ENCODE data around the gene OR5H15.
"Not testable (repeated sequence)": the region's sequence is repeated elsewhere in the genome, so short reads cannot be mapped to it uniquely, and the experiment has no call there.

Gene OR5H15
- total RNA-seq, result 0 reads per million in 2 donors

- DNase-seq, result no peak
Measured at GRCh38 chr3:98166396-98166795, at the start of gene OR5H15. Gene OR5H15 (plus strand): TSS chr3:98166696. CDS start chr3:98168700, 2,004 bp downstream.

- no peak for DNase-seq
Measured at GRCh38 chr3:98130421-98130820, 36.1 kb upstream of the OR5H15 start, which contains the start of gene OR5H1. Gene OR5H1 (plus strand): TSS chr3:98130721. CDS start chr3:98132698, 1,977 bp downstream.

GRCh38 chr3:98136631-98137030 lies 29.9 kb upstream of the OR5H15 start:
- DNase-seq, result no peak

- not testable (repeated sequence) for DNase-seq
Measured at GRCh38 chr3:98137826-98138557, 28.5 kb upstream of the OR5H15 start.

- DNase-seq, result no peak
Measured at GRCh38 chr3:98140531-98140930, 26.0 kb upstream of the OR5H15 start.

GRCh38 chr3:98147179-98147578 lies 19.3 kb upstream of the OR5H15 start, which contains the start of gene OR5H14:
Gene OR5H14 (plus strand): TSS chr3:98147479. CDS start chr3:98149386, 1,907 bp downstream.
- DNase-seq, result no peak

- no peak for DNase-seq
Measured at GRCh38 chr3:98148751-98149150, 17.7 kb upstream of the OR5H15 start.

- DNase-seq, result not testable (repeated sequence)
Measured at GRCh38 chr3:98149456-98149855, 17.0 kb upstream of the OR5H15 start.

GRCh38 chr3:98151241-98151640 lies 15.3 kb upstream of the OR5H15 start:
- DNase-seq, result no peak

GRCh38 chr3:98171071-98171470 lies 4.6 kb downstream of the OR5H15 start:
- no peak for DNase-seq

GRCh38 chr3:98172621-98173020 lies 6.1 kb downstream of the OR5H15 start:
- no peak for DNase-seq

GRCh38 chr3:98180319-98180890 lies 13.9 kb downstream of the OR5H15 start:
- DNase-seq, result no peak

GRCh38 chr3:98182196-98182595 lies 15.7 kb downstream of the OR5H15 start:
- DNase-seq, result no peak

- no peak for DNase-seq
Measured at GRCh38 chr3:98185180-98185579, 18.7 kb downstream of the OR5H15 start.

- no peak for DNase-seq
Measured at GRCh38 chr3:98188545-98188944, 22.0 kb downstream of the OR5H15 start.

- not testable (repeated sequence) for DNase-seq
Measured at GRCh38 chr3:98190911-98191310, 24.4 kb downstream of the OR5H15 start.

GRCh38 chr3:98196293-98196692 lies 29.8 kb downstream of the OR5H15 start:
- DNase-seq, result not testable (repeated sequence)

GRCh38 chr3:98199020-98199419 lies 32.5 kb downstream of the OR5H15 start:
- no peak for DNase-seq

GRCh38 chr3:98209244-98209643 lies 42.7 kb downstream of the OR5H15 start:
- DNase-seq, result no peak

- DNase-seq, result no peak
Measured at GRCh38 chr3:98213276-98213675, 46.8 kb downstream of the OR5H15 start.

- no peak for DNase-seq
Measured at GRCh38 chr3:98215051-98215450, 48.6 kb downstream of the OR5H15 start.

All from T-helper 9 cell (primary cell).